PC-9 (cell line): ENCODE results near the gene TMTC2.

ENCODE experiments used
- CTCF ChIP-seq: fragments of 200-600 bp; sonication (generic); conservative IDR thresholded peaks from 2 replicates; pipeline ENCODE4 v1.6.1; 2017; ENCODE audit warnings: mixed run types, antibody characterized with exemption, mild to moderate bottlenecking, moderate library complexity
- EZH2 ChIP-seq: fragments of 200-600 bp; sonication (generic); IDR thresholded peaks from 2 replicates; pipeline ENCODE4 v1.8.0; 2017; ENCODE audit warnings: antibody characterized with exemption, low read depth

GRCh38 chr12:82781309-82781997, 94.7 kb downstream of the TMTC2 start:
- TF ChIP-seq CTCF (no peak), EZH2 (no peak)
